K562 (cell line): Measurements from ENCODE around the gene GKAP1. TPM values are rescaled to one million over a fixed set of nuclear protein-coding genes. Genes with fewer than 3 reads are reported as not detected.

ENCODE experiments used
- ATAC-seq: fragments of 200-7000 bp; cut with Tn5 transposase; 3 replicates; pipeline ENCODE4 v1.9.1; 2020; ENCODE audit warnings: moderate library complexity
- BruUV-seq: library from RNA; stranded (reverse); fragments of 400-500 nt; replicated peaks from 2 replicates; lab custom pipeline; 2021; lab: Mats Ljungman, UMichigan
- CTCF ChIA-PET: fragments of 300-600 bp; formaldehyde crosslinking; extraction: SDS; loops from one replicate; lab custom pipeline; 2021; ENCODE audit warnings: low intra/inter-chr PET ratio; lab: Yijun Ruan, JAX
- POLR2A ChIA-PET: fragments of 300-600, 350-650 bp; sonication (Branson Sonifier 250); formaldehyde crosslinking; extraction: SDS; loops from one replicate; lab custom pipeline; 2021; ENCODE audit warnings: antibody characterized with exemption, inconsistent platforms; lab: Yijun Ruan, JAX
- DNase-seq, 4 experiments: peaks; one replicate each; pipeline versions ENCODE4 v3.0.0 to v3.0.0-alpha.2; 2011 to 2018; ENCODE audit warnings: low spot score in 3 of 4, mixed read lengths in 3 of 4; ENCODE audit errors: extremely low read depth in 1 of 4
- FAIRE-seq: peaks from 2 replicates; lab custom pipeline; 2011; peaks lifted over from hg19 to GRCh38; lab: Jason Lieb, UNC
- H2AFZ ChIP-seq: 2 replicates; pipeline ENCODE4 v1.6.0; 2011; ENCODE audit warnings: low read depth, low read length, control low read depth, inconsistent platforms
- H3K27ac ChIP-seq: fragments of 200-600 bp; 3 replicates; pipeline ENCODE4 v1.8.0; 2011; ENCODE audit warnings: low read depth, mild to moderate bottlenecking, control low read depth, inconsistent platforms, low read length, moderate library complexity, mixed read lengths; ENCODE audit errors: extremely low read depth
- H3K27me3 ChIP-seq, 2 experiments: fragments of 300-600 bp in 1 of 2; 2 replicates in 1 of 2; 3 replicates in 1 of 2; pipeline versions ENCODE4 v1.6.0 to v1.8.0; 2011; ENCODE audit warnings: inconsistent platforms in 2 of 2, low read length in 2 of 2, mild to moderate bottlenecking in 1 of 2, mixed read lengths in 1 of 2, moderate library complexity in 1 of 2; ENCODE audit not compliant: control insufficient read depth in 2 of 2, insufficient read depth in 2 of 2
- H3K36me3 ChIP-seq: fragments of 300-600 bp; 3 replicates; pipeline ENCODE4 v1.8.0; 2011; ENCODE audit warnings: mild to moderate bottlenecking, low read length, inconsistent platforms; ENCODE audit not compliant: control insufficient read depth, insufficient read depth
- H3K4me1 ChIP-seq, 2 experiments: fragments of 200-600 bp in 1 of 2; replicated peaks in 1 of 2; 2 replicates in 1 of 2; 3 replicates in 1 of 2; pipeline versions ENCODE4 v1.5.1 to v1.8.0; 2011; ENCODE audit warnings: inconsistent platforms in 2 of 2, low read length in 2 of 2, mild to moderate bottlenecking in 1 of 2, mixed read lengths in 1 of 2, moderate library complexity in 1 of 2; ENCODE audit not compliant: control insufficient read depth in 2 of 2, insufficient read depth in 2 of 2
- H3K4me2 ChIP-seq: 2 replicates; pipeline ENCODE4 v1.6.1; 2011; ENCODE audit warnings: low read length, control low read depth, inconsistent platforms, mixed read lengths; ENCODE audit not compliant: insufficient read depth
- H3K4me3 ChIP-seq: fragments of 200-600 bp; sonication (generic), shearing (Covaris generic); 2 replicates; pipeline ENCODE4 v1.5.1; 2016; ENCODE audit warnings: control low read depth, inconsistent platforms
- H3K79me2 ChIP-seq: fragments of 200-600 bp; 3 replicates; pipeline ENCODE4 v1.8.0; 2011; ENCODE audit warnings: low read length, inconsistent platforms; ENCODE audit not compliant: control insufficient read depth, insufficient read depth
- H3K9ac ChIP-seq, 2 experiments: 2 replicates each; pipeline versions ENCODE4 v1.6.0 to v1.6.1; 2011; ENCODE audit warnings: low read depth in 2 of 2, low read length in 2 of 2, control low read depth in 1 of 2, inconsistent platforms in 1 of 2, mild to moderate bottlenecking in 1 of 2, mixed read lengths in 1 of 2; ENCODE audit not compliant: insufficient read depth in 1 of 2
- H3K9me1 ChIP-seq: one replicate; pipeline ENCODE4 v1.6.0; 2011; ENCODE audit warnings: inconsistent platforms, mild to moderate bottlenecking, low read length, moderate library complexity; ENCODE audit not compliant: control insufficient read depth, insufficient read depth
- H3K9me3 ChIP-seq: replicated peaks from 2 replicates; pipeline ENCODE4 v1.5.1; 2011; ENCODE audit warnings: low read depth, low read length, inconsistent platforms; ENCODE audit not compliant: control insufficient read depth, insufficient read depth
- H4K20me1 ChIP-seq: replicated peaks from 2 replicates; pipeline ENCODE4 v1.6.1; 2011; ENCODE audit warnings: low read length, inconsistent platforms, mixed read lengths; ENCODE audit not compliant: control insufficient read depth, insufficient read depth
- ATF2 ChIP-seq: sonication (generic); formaldehyde crosslinking; IDR thresholded peaks from 2 replicates; pipeline ENCODE4 v1.8.1; 2022; ENCODE audit warnings: missing genetic modification reagents
- CC2D1A ChIP-seq: fragments of 450-650 bp; IDR thresholded peaks from 2 replicates; pipeline ENCODE4 v1.6.1; 2017; ENCODE audit warnings: mild to moderate bottlenecking
- EP300 ChIP-seq: IDR thresholded peaks from 2 replicates; pipeline ENCODE4 v1.6.1; 2012; ENCODE audit warnings: low read length, improper control_type of control experiment
- HINFP ChIP-seq: fragments of 450-650 bp; conservative IDR thresholded peaks from 2 replicates; pipeline ENCODE4 v1.6.1; 2016; ENCODE audit warnings: missing genetic modification characterization, low read depth, mild to moderate bottlenecking, control low read depth, missing compliant biosample characterization
- PBX2 ChIP-seq, 2 experiments: IDR thresholded peaks in 1 of 2; conservative IDR thresholded peaks in 1 of 2; 2 replicates each; pipeline ENCODE4 v1.6.1; 2016; ENCODE audit warnings: low read depth in 2 of 2, mild to moderate bottlenecking in 1 of 2, missing compliant biosample characterization in 1 of 2, missing genetic modification characterization in 1 of 2, moderate library complexity in 1 of 2
- PRDM10 ChIP-seq: fragments of 450-650 bp; IDR thresholded peaks from 2 replicates; pipeline ENCODE4 v1.6.1; 2018; ENCODE audit not compliant: partially characterized antibody
- TFE3 ChIP-seq: fragments of 450-650 bp; formaldehyde crosslinking; IDR thresholded peaks from 2 replicates; pipeline ENCODE4 v1.4.0; 2020; ENCODE audit warnings: mild to moderate bottlenecking, mixed read lengths
- ZBTB5 ChIP-seq: fragments of 450-650 bp; IDR thresholded peaks from 2 replicates; pipeline ENCODE4 v1.6.1; 2017; ENCODE audit warnings: antibody characterized with exemption
- WGBS: fragments of 100-300 bp; shearing (Covaris generic); methylation state at CpG from one replicate; pipeline ENCODE4 v1.1.6; 2016; ENCODE audit warnings: low coverage, mixed read lengths; ENCODE audit not compliant: insufficient coverage; ENCODE audit errors: missing lambda C conversion rate; 5-methylcytosine and 5-hydroxymethylcytosine counted together
- in situ Hi-C: fragments of 300-500 bp; cut with MboI; formaldehyde crosslinking; loops from 4 replicates; pipeline ENCODE4 v1.15.0; 2018; ENCODE audit warnings: inconsistent platforms, mixed read lengths
- intact Hi-C: fragments of 100-400 bp; cut with micrococcal nuclease; formaldehyde crosslinking; loops from 2 replicates; pipeline ENCODE4 v1.14.2; 2022
- polyA plus RNA-seq, 8 experiments: library from polyadenylated mRNA; depleted of rRNA in 4 of 8; stranded (reverse) in 5 of 8; unstranded in 3 of 8; fragments of >200 nt; fragmentation: Nextera tagmentation in 2 of 8; fragmentation: Illumina TruSeq in 1 of 8; extraction: Ambion mirVana in 2 of 8; extraction: Trizol in 1 of 8; gene quantifications; 2 replicates each; pipeline versions ENCODE4 v1.2.1 to v1.2.3, GENCODE V29; 2011 to 2014; ENCODE audit warnings: inconsistent platforms in 1 of 8, missing spikeins in 1 of 8
- total RNA-seq, 7 experiments: library from RNA; depleted of rRNA in 6 of 7; stranded (reverse); fragments of >200 nt in 6 of 7; fragmentation: Illumina TruSeq in 2 of 7; extraction: Trizol in 2 of 7; gene quantifications; 2 replicates each; pipeline versions ENCODE4 v1.2.1 to v1.2.3, GENCODE V29; 2011 to 2021; ENCODE audit warnings: low replicate concordance in 1 of 7

Gene GKAP1
- total and polyA plus RNA-seq, 9 of the 15 experiments (the other 6 are each of a cell fraction or from before 2014, with no cell fraction given), result 1.0 to 3.8 (median 2.7) TPM

- ChIA-PET POLR2A (no interaction called here), CTCF (no interaction called here)
- Histone ChIP-seq H4K20me1 (no peaks in the 10 kb centered on the region), H3K4me3 (no peak overlapping the region), H3K9me1 (no peaks in the 10 kb centered on the region), H3K4me2 (no peak overlapping the region), H3K27me3 (no peaks in the 10 kb centered on the region), H3K4me1 (no peaks in the 10 kb centered on the region), H3K27ac (no peak overlapping the region), H2AFZ (no peak overlapping the region), H3K36me3 (no peaks in the 10 kb centered on the region), H3K79me2 (no peaks in the 10 kb centered on the region), H3K9me3 (no peaks in the 10 kb centered on the region), H3K9ac (no peak overlapping the region)
- in situ Hi-C loops, result no loop called here
- FAIRE-seq (no peak), DNase-seq (no peak), ATAC-seq (no peak)
- BruUV-seq, result no TSS peak
- intact Hi-C loops, result no loop called here
- whole genome bisulfite sequencing, result 8% methylated on average over 5 of the region's 5 CpGs
- TF ChIP-seq EP300 (no peak), HINFP (no peak), TFE3 (CRISPR knock-in tag) (no peak), ZBTB5 (no peak), ATF2 (CRISPR knock-in tag) (no peak), PRDM10 (no peak), CC2D1A (no peak), PBX2 (CRISPR knock-in tag; IDR thresholded peaks at IDR 0.05; ENCODE audit: low read depth) (no peak), PBX2 (tag; conservative IDR thresholded peaks at IDR 0.05; ENCODE audit: low read depth) (no peak)
Measured at GRCh38 chr9:83765376-83765775, 52.2 kb downstream of the GKAP1 start.
